Upper lobe of left lung (tissue), 6 donors: ENCODE results near the gene TAF1B. TPM values are rescaled to one million over a fixed set of nuclear protein-coding genes. Genes with fewer than 3 reads are reported as not detected.

Source experiments
- ATAC-seq, 2 donors: fragments of 200-7000 bp; cut with Tn5 transposase; one replicate each; pipeline ENCODE4 v1.9.1; 2022; ENCODE audit warnings: mild to moderate bottlenecking in 2 of 2, moderate library complexity in 2 of 2; ENCODE audit not compliant: low FRiP score in 2 of 2
- DNase-seq, 2 donors: peaks; one replicate each; pipeline ENCODE4 v3.0.0-alpha.2; 2019 to 2020
- H3K27ac ChIP-seq, 4 donors: fragments of 200-600 bp; sonication (generic); one replicate each; pipeline ENCODE4 v1.5.1; 2016 to 2019
- H3K27me3 ChIP-seq, 4 donors: fragments of 200-600 bp; sonication (generic); one replicate each; pipeline ENCODE4 v1.5.1; 2017 to 2019
- H3K36me3 ChIP-seq, 4 donors: fragments of 200-600 bp; sonication (generic); one replicate each; pipeline ENCODE4 v1.5.1; 2016 to 2019
- H3K4me1 ChIP-seq, 4 donors: fragments of 200-600 bp; sonication (generic); one replicate each; pipeline ENCODE4 v1.5.1; 2018 to 2019
- H3K4me3 ChIP-seq, 4 donors: fragments of 200-600 bp; sonication (generic); one replicate each; pipeline ENCODE4 v1.5.1; 2017 to 2019; ENCODE audit warnings: mild to moderate bottlenecking in 2 of 4, moderate library complexity in 1 of 4
- H3K9me3 ChIP-seq, 4 donors: fragments of 200-600 bp; sonication (generic); one replicate each; pipeline ENCODE4 v1.5.1; 2018 to 2019
- CTCF ChIP-seq, 6 experiments: fragments of 450-650 bp in 4 of 6; fragments of 200-600 bp in 2 of 6; sonication (generic) in 2 of 6; IDR thresholded peaks; one replicate each; pipeline ENCODE4 v1.5.1; 2016 to 2019; ENCODE audit warnings: antibody characterized with exemption in 6 of 6
- EP300 ChIP-seq, 4 donors: sonication (generic); formaldehyde crosslinking; IDR thresholded peaks; one replicate each; pipeline ENCODE4 v1.5.1; 2017; ENCODE audit warnings: antibody characterized with exemption in 4 of 4, control low read depth in 2 of 4
- POLR2A ChIP-seq, 4 donors: fragments of 450-650 bp; IDR thresholded peaks; one replicate each; pipeline ENCODE4 v1.5.1; 2016 to 2017; ENCODE audit warnings: antibody characterized with exemption in 4 of 4, mild to moderate bottlenecking in 2 of 4
- POLR2AphosphoS5 ChIP-seq, 2 donors: sonication (generic); formaldehyde crosslinking; IDR thresholded peaks; one replicate each; pipeline ENCODE4 v1.5.1; 2017; ENCODE audit warnings: antibody characterized with exemption in 2 of 2
- WGBS, 2 donors: methylation state at CpG; one replicate each; pipeline ENCODE4 v1.1.5; 2017 to 2018; 5-methylcytosine and 5-hydroxymethylcytosine counted together
- total RNA-seq, 6 donors: library from RNA; depleted of rRNA in 4 of 6; stranded (reverse); fragments of >200 nt in 4 of 6; gene quantifications; one replicate each; pipeline versions ENCODE4 v1.1.0 to v1.2.1, GENCODE V29; 2016 to 2021
- donor health status: DM: no; HTN: no; CAD: no; lungs with moderate emphysema.
- donor health status: DM: no; HTN: yes; CAD: no; lungs with severe emphysema.

TAF1B gene
- total RNA-seq, 6 donors from 2014 or later, result 8.5 to 24.3 (median 16.7) TPM

- DNase-seq, result no peak
- 87 to 92% methylated on average over 6 of the region's 6 CpGs for WGBS, 2 donors
- H3K4me1 ChIP-seq, result no peaks in the 10 kb centered on the region
Measured at GRCh38 chr2:9867881-9868280, 24.6 kb downstream of the TAF1B start.

GRCh38 chr2:9873337-9873736 lies 30.1 kb downstream of the TAF1B start:
- DNase-seq (no peak), ATAC-seq (no peak)
- Histone ChIP-seq H3K27ac (no peak overlapping the region), H3K4me1 (no peaks in the 10 kb centered on the region), H3K4me3 (no peak overlapping the region), H3K27me3 (no peaks in the 10 kb centered on the region), H3K36me3 (peaks cover 3 to 83% (median 23%) of the 10 kb centered on the region in 4 donors), H3K9me3 (no peaks in the 10 kb centered on the region)
- TF ChIP-seq POLR2A (IDR thresholded peaks at IDR 0.05) (no peak), CTCF (IDR thresholded peaks at IDR 0.05) (no peak), POLR2AphosphoS5 (IDR thresholded peaks at IDR 0.05) (no peak), EP300 (IDR thresholded peaks at IDR 0.05) (no peak)
- 97 to 100% methylated on average over 1 of the region's 1 CpG for WGBS, 2 donors

More at GRCh38 chr2:9867881-9868280, 24.6 kb downstream of the TAF1B start:
- Histone ChIP-seq H3K27ac (no peak overlapping the region), H3K4me3 (no peak overlapping the region), H3K9me3 (no peaks in the 10 kb centered on the region), H3K27me3 (no peaks in the 10 kb centered on the region), H3K36me3 (peaks cover 0 to 38% (median 11%) of the 10 kb centered on the region in 4 donors)
- no peak for ATAC-seq
- TF ChIP-seq CTCF (IDR thresholded peaks at IDR 0.05) (no peak), POLR2AphosphoS5 (IDR thresholded peaks at IDR 0.05) (no peak), EP300 (IDR thresholded peaks at IDR 0.05) (no peak), POLR2A (IDR thresholded peaks at IDR 0.05) (no peak)

- H3K36me3 ChIP-seq, result peaks cover 3 to 73% (median 20%) of the 10 kb centered on the region in 4 donors
- H3K27me3 ChIP-seq, result no peaks in the 10 kb centered on the region
Measured at GRCh38 chr2:9877026-9877425, 33.8 kb downstream of the TAF1B start.

GRCh38 chr2:9877726-9878125 lies 34.5 kb downstream of the TAF1B start:
- ATAC-seq, result no peak
- Histone ChIP-seq H3K4me3 (no peak overlapping the region), H3K9me3 (no peaks in the 10 kb centered on the region), H3K36me3 (peaks cover 3 to 72% (median 18%) of the 10 kb centered on the region in 4 donors), H3K4me1 (no peaks in the 10 kb centered on the region), H3K27me3 (no peaks in the 10 kb centered on the region), H3K27ac (no peak overlapping the region)
- WGBS, 2 donors, result 98 to 100% methylated on average over 2 of the region's 2 CpGs
- TF ChIP-seq POLR2AphosphoS5 (IDR thresholded peaks at IDR 0.05) (no peak), POLR2A (IDR thresholded peaks at IDR 0.05) (no peak), EP300 (IDR thresholded peaks at IDR 0.05) (no peak), CTCF (IDR thresholded peaks at IDR 0.05) (no peak)
- DNase-seq, result no peak

More at GRCh38 chr2:9877026-9877425, 33.8 kb downstream of the TAF1B start:
- no peak for TF ChIP-seq EP300 (IDR thresholded peaks at IDR 0.05)
- Histone ChIP-seq H3K27ac (no peak overlapping the region), H3K4me3 (no peak overlapping the region), H3K4me1 (no peaks in the 10 kb centered on the region), H3K9me3 (no peaks in the 10 kb centered on the region)
- DNase-seq (no peak), ATAC-seq (no peak)
- 46 to 78% methylated on average over 2 of the region's 2 CpGs for WGBS, 2 donors

GRCh38 chr2:9879455-9880194 lies 36.4 kb downstream of the TAF1B start:
- Histone ChIP-seq H3K4me1 (no peaks in the 10 kb centered on the region), H3K27ac (no peak overlapping the region), H3K27me3 (no peaks in the 10 kb centered on the region), H3K9me3 (no peaks in the 10 kb centered on the region), H3K36me3 (peaks cover 3 to 72% (median 17%) of the 10 kb centered on the region in 4 donors), H3K4me3 (no peak overlapping the region)
- DNase-seq, result no peak
- no peak for TF ChIP-seq EP300 (IDR thresholded peaks at IDR 0.05)
- no peak for TF ChIP-seq CTCF (IDR thresholded peaks at IDR 0.05)
- no peak for TF ChIP-seq POLR2AphosphoS5 (IDR thresholded peaks at IDR 0.05)
- no peak for TF ChIP-seq POLR2A (IDR thresholded peaks at IDR 0.05)
- ATAC-seq, result no peak
- 93 to 94% methylated on average over 7 of the region's 7 CpGs for WGBS, 2 donors
